ENCODE results near the gene CRHBP.
"Not testable (repeated sequence)": the region's sequence is repeated elsewhere in the genome, so short reads cannot be mapped to it uniquely, and the experiment has no call there.

Gene CRHBP, protein sequence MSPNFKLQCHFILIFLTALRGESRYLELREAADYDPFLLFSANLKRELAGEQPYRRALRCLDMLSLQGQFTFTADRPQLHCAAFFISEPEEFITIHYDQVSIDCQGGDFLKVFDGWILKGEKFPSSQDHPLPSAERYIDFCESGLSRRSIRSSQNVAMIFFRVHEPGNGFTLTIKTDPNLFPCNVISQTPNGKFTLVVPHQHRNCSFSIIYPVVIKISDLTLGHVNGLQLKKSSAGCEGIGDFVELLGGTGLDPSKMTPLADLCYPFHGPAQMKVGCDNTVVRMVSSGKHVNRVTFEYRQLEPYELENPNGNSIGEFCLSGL

DNA sequence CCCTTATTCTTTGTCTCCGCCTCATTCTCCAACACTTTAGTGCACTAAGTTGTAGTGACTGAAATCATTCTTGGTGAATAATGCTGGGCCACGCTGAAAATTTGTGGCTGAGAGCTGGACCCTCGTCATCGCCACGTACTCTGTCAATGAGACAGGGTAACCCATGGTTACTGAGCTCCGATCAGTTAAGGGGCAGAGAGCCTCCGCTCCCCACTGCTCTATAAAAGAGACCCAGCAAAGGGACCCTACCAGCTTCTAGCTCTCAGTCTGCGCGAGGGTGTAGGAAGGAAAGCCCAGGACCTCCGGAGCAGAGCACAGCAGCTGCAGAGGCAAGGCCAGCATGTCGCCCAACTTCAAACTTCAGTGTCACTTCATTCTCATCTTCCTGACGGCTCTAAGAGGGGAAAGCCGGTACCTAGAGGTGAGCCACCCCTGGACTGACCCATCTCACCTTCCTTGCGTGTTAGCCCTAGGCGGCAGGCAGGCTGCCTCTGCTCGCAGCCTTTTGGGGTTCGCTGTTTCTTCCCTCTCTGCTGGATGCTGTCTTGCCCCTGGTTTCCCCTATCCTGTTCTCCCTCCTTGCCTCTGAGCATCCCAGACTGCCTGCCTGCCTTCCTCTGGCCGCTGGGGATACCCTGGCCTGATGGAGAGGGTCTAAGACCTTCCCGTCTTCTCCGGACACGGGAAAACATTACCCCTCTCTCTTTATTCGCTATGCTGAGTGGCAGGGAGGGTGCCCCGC lies at the start of gene CRHBP:
CRHBP (plus strand) TSS at position 251 of the 742 bp plus-strand sequence; CDS start at position 341, 90 bp downstream.
- DNase-seq (ENCODE audit: low read depth): no peak

- DNase-seq (ENCODE audit: low read depth): no peak
Measured at GRCh38 chr5:76908166-76908565, 44.7 kb upstream of the CRHBP start.

DNA sequence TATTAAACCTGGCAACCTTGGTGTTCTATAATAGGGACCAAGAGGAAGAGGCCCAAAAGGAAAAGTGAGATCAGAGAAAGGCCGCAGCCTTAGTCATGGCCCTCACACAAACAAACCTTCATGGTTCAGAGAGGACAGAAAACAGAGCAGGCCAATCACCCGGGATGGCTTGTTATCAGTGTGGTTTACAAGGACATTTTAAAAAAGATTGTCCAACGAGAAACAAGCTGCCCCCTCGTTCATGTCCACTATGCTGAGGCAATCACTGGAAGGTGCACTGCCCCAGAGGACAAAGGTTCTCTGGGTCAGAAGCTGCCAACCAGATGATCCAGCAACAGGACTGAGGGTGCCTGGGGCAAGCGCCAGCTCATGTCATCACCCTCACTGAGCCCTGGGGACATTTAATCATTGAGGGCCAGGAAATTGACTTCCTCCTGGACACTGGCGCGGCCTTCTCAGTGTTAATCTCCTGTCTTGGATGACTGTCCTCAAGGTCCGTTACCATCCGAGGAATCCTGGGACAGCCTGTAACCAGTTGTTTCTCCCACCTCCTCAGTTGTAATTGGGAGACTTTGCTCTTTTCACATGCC lies 42.4 kb upstream of the CRHBP start:
- not testable (repeated sequence) for DNase-seq (ENCODE audit: low read depth)

- DNase-seq (ENCODE audit: low read depth): not testable (repeated sequence)
Measured at GRCh38 chr5:76914671-76915070, 38.2 kb upstream of the CRHBP start.

- no peak for DNase-seq (ENCODE audit: low read depth)
Measured at GRCh38 chr5:76918539-76918938, 34.3 kb upstream of the CRHBP start.

DNA sequence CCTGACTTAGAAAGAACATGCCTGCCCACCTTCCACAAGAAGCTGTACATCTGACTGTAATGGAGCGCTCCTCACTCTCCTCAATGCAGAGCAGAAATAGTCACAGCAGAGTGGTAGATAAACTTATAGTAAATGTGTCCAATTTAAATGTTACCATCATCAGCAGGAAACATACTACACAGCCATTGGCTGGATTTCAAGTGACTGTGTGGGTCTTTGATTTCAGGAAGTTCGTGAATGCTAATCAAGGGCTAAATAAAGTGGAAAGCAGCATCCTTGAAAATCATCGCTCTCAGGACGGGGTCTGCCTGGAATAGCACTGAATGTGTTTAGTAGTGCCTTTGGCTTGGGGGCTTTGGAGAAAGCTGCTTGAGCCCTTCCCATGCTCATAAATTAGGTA lies 32.4 kb upstream of the CRHBP start:
- no peak for DNase-seq (ENCODE audit: low read depth)

DNA sequence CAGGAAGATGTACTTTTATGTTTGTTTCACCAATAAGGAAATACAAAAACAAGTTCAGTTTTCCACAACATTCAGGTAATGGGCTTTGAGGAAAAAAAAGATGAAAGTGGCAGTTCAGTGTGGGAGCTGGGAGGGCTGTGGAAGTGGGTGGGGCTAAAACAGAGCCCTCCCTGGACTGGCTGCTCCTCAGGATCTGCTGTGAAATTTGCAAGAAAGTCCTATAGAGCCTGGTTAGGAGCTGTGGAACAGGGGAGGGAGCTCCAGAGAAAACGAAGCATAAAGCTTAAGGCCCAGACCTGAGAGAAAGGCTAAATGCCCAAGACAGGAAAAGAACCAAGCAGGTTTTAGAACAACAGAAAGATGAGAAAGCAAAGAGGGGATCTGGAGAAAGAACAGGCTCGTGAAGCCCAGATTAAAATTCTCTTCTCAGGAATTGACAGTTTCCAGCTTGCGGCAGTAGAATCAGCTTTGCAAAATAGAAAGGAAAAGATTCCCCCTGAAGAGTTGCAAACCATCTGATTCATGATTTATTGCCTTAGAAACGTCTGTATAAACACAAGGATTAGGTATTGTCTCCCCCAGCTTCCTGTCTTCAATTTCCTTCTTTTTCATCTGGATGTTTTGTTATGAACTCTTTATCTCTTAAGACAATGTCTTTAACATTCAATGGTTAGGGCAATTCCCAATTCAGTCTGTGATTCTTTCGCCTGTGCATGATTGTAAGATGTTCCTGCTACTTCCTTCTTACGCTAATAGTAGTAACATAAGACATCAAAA lies 26.3 kb upstream of the CRHBP start:
- DNase-seq (ENCODE audit: low read depth): no peak

- no peak for DNase-seq (ENCODE audit: low read depth)
Measured at GRCh38 chr5:76927961-76928360, 24.9 kb upstream of the CRHBP start.

DNA sequence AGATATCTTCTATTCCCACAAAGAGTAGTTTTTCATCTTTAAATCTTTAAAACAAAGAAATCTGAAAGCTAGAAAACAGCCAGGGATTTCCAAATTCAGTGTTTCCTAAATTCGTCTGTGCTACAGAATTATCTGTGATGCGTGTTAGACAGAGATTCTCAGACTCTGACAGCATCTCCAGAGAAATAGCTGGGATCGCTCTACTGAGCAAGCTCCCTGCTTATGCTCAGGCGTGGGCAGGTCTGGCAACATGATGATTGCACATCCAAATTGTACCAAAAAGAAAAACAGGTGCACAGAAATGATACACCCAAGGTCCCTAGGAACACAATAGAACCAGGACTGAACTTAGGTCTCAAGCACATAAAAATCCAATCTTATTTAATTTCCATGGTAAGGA lies 22.8 kb upstream of the CRHBP start:
- no peak for DNase-seq (ENCODE audit: low read depth)

DNA sequence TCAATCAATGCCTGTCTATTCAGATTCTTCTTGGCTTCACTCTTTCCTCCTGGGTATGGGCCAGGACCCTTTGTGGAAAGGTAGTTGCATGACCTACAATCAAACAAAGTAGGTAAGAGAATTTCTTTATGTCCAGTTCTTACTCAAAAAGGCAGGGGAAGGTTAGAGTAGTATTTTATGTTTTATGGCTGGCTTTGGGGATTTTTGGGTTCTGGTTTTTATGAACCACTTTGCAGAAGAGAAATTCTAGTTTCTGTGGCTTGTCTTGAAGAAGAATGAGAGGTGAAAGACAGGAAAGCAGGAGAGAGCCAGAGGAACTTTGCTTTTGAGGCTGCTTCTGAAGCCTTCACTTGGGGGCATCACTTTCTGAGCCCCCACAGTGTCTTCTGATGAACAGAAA lies 14.7 kb upstream of the CRHBP start:
- no peak for DNase-seq (ENCODE audit: low read depth)

GRCh38 chr5:76941000-76941399 lies 11.8 kb upstream of the CRHBP start:
- no peak for DNase-seq (ENCODE audit: low read depth)

DNA sequence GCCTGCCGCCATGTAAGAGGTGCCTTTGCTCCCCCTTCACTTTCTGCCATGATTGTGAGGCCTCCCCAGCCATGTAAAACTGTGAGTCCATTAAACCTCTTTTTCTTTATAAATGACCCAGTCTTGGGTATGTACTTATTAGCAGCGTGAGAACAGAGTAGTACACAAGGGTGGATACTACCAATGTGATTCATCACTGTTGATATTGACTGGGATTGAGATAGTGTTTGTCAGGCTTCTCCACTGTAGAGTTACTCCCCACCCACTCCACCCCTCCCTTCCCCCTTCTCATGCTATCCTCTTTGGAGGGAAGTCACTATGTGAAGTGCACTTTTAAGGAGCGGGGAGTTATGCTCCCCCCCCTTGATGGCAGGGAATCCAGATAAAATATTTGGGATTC lies 11.4 kb upstream of the CRHBP start:
- DNase-seq (ENCODE audit: low read depth): no peak

DNA sequence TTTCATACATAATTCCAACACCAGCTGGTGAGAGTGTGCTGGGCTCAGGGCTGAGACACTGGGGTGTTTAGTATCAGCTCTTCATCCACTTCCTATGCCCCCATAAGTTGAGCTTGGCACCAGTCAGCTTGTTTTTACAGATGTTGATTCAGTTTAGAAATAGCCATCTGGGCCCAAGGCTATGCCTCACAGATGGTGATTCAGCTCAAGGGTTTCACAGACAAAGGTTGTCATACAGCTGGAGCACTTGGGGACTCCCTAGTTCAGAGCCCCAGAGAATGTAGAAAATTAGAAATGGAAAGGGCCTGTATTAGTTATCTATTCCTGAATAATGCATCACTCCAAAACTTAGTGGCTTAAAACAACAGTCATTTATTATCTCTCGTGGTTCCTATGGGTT lies 10.3 kb upstream of the CRHBP start:
- DNase-seq (ENCODE audit: low read depth): no peak

DNA sequence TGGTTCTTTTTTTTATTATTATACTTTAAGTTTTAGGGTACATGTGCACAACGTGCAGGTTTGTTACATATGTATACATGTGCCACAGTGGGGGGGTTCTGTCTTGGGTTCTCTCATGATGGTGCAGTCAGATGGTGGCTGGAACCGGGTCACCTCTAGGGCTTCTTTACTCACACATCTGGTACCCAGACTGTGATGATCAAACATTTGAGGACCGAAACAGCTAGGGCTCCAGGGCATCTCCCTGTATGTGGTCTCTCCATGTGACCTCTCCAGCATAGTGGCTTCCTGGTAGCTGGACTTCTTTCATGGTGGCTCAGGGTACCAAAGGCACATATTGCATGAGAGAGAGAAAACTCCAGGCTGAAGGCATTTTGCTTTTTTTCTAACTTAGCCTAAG lies 9.8 kb upstream of the CRHBP start:
- no peak for DNase-seq (ENCODE audit: low read depth)

GRCh38 chr5:76944638-76945037 lies 8.2 kb upstream of the CRHBP start:
- DNase-seq (ENCODE audit: low read depth): no peak

- not testable (repeated sequence) for DNase-seq (ENCODE audit: low read depth)
Measured at GRCh38 chr5:76945238-76945637, 7.6 kb upstream of the CRHBP start.

DNA sequence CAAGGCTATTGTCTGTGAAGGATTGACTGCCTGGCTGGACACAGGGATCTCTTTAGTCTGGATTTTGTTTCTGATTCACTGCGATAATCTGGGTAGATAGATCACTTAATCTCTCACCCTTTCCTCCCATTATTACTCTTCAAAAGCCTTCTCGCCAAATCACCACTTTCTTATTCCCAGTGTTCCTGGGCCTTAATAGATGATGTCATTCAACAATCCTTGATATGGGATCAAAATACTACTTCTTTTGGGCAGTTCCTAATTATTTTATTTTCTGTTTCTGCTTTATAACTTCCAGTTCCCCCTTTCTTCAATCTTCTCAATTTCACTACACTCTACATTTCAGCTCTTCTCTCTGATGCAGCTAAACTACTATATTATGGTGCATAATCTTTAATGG lies 6.8 kb upstream of the CRHBP start:
- DNase-seq (ENCODE audit: low read depth): no peak

DNA sequence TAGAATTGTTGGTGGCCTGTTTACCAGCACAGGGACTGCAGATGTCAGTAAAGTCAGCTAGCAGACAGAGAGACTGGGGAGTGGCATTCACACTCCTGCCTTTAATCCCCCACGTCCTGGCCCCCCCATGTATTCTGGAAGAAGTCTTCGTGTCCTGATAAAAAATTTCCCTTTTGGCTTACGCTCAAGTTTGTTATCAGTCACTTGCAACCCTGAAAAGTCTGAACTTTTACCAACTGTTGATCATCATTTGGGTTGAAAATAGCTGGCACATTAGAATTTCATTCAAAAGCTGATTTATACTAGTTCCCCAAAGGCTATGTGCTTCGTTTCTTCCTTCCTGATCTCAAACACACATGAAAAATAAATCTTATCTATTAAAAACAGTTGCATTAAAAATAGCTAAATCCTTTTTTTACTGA lies 5.8 kb upstream of the CRHBP start:
- no peak for DNase-seq (ENCODE audit: low read depth)

- no peak for DNase-seq (ENCODE audit: low read depth)
Measured at GRCh38 chr5:76953551-76954382, 922 bp downstream of the CRHBP start.

GRCh38 chr5:76954383-76954763 lies 1.5 kb downstream of the CRHBP start:
- DNase-seq (ENCODE audit: low read depth): no peak

DNA sequence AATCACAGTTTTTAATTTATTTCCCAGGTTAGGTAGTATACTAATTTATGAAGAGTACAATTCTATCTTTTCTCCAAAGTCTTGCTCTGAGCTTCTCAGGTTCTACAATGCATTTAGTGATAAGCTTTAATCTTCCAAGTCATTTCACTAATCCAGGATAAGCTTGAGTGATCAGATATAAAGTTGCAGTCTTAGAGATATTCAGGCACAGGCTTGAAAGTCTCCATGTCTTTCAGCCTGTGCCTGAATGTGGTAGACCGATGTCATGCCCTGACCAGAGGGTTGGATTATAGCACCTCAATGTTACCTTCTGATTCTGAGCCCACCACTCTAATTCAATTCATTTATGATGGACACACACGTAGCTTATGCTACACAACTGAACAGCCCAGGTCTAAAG lies 3.2 kb downstream of the CRHBP start:
- DNase-seq (ENCODE audit: low read depth): no peak
